Mesothelial cell of epicardium (in vitro differentiated cells): ENCODE results near the gene ASTL. TPM values are rescaled to one million over a fixed set of nuclear protein-coding genes. Genes with fewer than 3 reads are reported as not detected.

Experiments
- DNase-seq, 2 experiments: peaks; one replicate each; pipeline ENCODE4 v3.0.0; 2021; ENCODE audit warnings: low spot score in 2 of 2; ENCODE audit not compliant: unreplicated experiment in 2 of 2
- H3K27ac Mint-ChIP-seq: 2 replicates; pipeline ENCODE4 v1.8.0; 2021; ENCODE audit warnings: mixed read lengths
- H3K27me3 Mint-ChIP-seq: 2 replicates; pipeline ENCODE4 v1.8.0; 2021; ENCODE audit warnings: low read depth, mixed read lengths
- H3K36me3 Mint-ChIP-seq: 2 replicates; pipeline ENCODE4 v1.8.0; 2021; ENCODE audit warnings: mixed read lengths
- H3K4me1 Mint-ChIP-seq: 2 replicates; pipeline ENCODE4 v1.8.0; 2021; ENCODE audit warnings: mixed read lengths
- H3K4me3 Mint-ChIP-seq: 2 replicates; pipeline ENCODE4 v1.8.0; 2021; ENCODE audit warnings: mild to moderate bottlenecking, moderate library complexity, mixed read lengths
- H3K9me3 Mint-ChIP-seq: 2 replicates; pipeline ENCODE4 v1.8.0; 2021; ENCODE audit warnings: mixed read lengths
- CTCF ChIP-seq: fragments of 200-600 bp; sonication (generic); IDR thresholded peaks from one replicate; pipeline ENCODE4 v1.5.0; 2021; ENCODE audit warnings: antibody characterized with exemption; ENCODE audit not compliant: unreplicated experiment
- total RNA-seq: library from RNA; stranded (reverse); gene quantifications from 3 replicates; pipeline ENCODE4 v1.2.1, GENCODE V29; 2021

Gene ASTL
- total RNA-seq, 1 donor from 2014 or later, result 1.2 TPM

GRCh38 chr2:96107708-96108065 is 30.6 kb downstream of the ASTL start:
- H3K36me3 Mint-ChIP-seq, result no peaks in the 10 kb centered on the region
- peaks cover 7% of the 10 kb centered on the region for H3K9me3 Mint-ChIP-seq
- DNase-seq, result no peak
- TF ChIP-seq CTCF, result no peak
- H3K4me1 Mint-ChIP-seq, result peaks cover 7% of the 10 kb centered on the region
- H3K27me3 Mint-ChIP-seq, result peaks cover 3% of the 10 kb centered on the region
- H3K4me3 Mint-ChIP-seq, result no peak overlapping the region
- H3K27ac Mint-ChIP-seq, result no peak overlapping the region

DNA sequence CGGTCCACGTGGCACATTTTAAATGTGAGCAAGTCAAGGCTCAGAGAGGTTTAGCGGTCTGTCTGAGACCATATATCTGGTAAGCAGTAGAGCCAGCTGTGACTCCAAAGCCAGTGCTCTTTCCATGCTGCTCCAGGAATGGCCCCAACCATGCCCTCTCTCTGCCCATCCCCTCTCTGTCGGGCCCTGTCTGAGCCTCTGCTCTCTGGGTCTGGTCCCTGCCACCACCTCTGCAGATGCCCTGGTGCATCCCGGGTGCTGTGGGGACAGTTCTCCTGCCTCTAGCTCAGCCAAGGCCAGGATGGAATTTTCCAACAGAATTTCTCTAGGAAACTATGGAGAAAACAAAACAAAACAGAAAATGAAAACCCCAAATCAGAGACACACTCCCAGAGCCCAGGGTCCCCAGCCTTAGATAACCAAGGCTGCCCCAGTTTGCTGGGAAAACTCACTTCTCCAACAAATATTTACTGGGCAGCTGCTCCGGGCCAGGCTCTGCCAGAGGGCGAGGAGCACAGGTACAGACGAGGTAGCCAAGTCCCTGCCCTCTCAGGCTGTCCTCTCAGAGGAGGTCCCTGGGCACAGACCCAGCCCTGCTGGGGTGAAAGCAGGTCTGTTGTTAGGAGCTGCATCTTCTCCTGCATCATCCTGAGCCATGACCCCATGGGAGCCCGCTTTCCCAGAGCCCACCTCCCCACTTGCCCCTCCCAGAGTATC is 31.2 kb downstream of the ASTL start:
- Mint-ChIP-seq H3K27me3 (no peaks in the 10 kb centered on the region), H3K36me3 (no peaks in the 10 kb centered on the region), H3K4me3 (no peak overlapping the region), H3K4me1 (peaks cover 7% of the 10 kb centered on the region), H3K27ac (no peak overlapping the region), H3K9me3 (peaks cover 7% of the 10 kb centered on the region)
- no peak for TF ChIP-seq CTCF
- no peak for DNase-seq

DNA sequence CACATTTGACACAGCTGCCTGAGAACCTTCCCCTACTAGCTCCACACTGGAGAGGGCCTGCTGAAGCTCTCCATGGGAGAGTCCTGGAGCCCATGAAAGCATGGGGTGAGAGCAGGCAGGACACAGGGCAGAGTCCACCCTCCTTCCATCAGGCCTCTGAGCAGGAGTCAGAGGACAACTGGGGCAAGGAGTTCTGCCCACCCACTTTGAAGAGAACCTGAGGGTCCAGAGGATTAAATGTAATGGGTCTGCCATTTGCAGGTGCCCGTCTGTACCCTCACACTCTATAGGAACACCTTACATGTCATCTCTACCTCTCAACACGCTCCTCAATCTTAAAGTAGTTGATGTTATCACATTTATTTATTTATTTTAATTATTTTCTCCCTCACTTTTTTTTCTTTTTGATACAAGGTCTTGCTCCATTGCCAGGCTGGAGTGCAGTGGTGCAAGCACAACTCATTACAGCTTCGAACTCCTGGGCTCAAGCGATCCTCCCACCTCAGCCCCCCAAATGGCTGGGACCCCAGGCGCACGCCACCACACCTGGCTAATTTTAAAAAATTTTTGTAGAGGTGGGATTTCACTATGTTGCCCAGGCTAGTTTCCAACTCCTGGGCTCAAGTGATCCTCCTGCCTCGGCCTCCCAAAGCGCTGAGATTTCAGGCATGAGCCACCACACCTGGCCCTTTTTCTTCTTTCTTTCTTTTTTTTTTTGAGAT is 32.1 kb downstream of the ASTL start:
- no peak for TF ChIP-seq CTCF
- peaks cover 7% of the 10 kb centered on the region for H3K4me1 Mint-ChIP-seq
- no peak overlapping the region for H3K27ac Mint-ChIP-seq

GRCh38 chr2:96105152-96105915 is 33.0 kb downstream of the ASTL start:
- H3K4me3 Mint-ChIP-seq, result no peak overlapping the region
- H3K27me3 Mint-ChIP-seq, result no peaks in the 10 kb centered on the region
- no peaks in the 10 kb centered on the region for H3K36me3 Mint-ChIP-seq
- H3K4me1 Mint-ChIP-seq, result peaks cover 9% of the 10 kb centered on the region
- no peak for DNase-seq
- peaks cover 7% of the 10 kb centered on the region for H3K9me3 Mint-ChIP-seq
- no peak for TF ChIP-seq CTCF
- H3K27ac Mint-ChIP-seq, result no peak overlapping the region

More for the DNA sequence above, 32.1 kb downstream of the ASTL start:
- Mint-ChIP-seq H3K9me3 (peaks cover 7% of the 10 kb centered on the region), H3K4me3 (no peak overlapping the region), H3K27me3 (no peaks in the 10 kb centered on the region), H3K36me3 (no peaks in the 10 kb centered on the region)
- DNase-seq, result no peak

GRCh38 chr2:96104487-96104861 is 33.8 kb downstream of the ASTL start:
- H3K36me3 Mint-ChIP-seq, result no peaks in the 10 kb centered on the region
- H3K4me3 Mint-ChIP-seq, result no peak overlapping the region
- no peaks in the 10 kb centered on the region for H3K27me3 Mint-ChIP-seq
- no peak for DNase-seq
- no peak overlapping the region for H3K27ac Mint-ChIP-seq
- H3K9me3 Mint-ChIP-seq, result peaks cover 7% of the 10 kb centered on the region
- peaks cover 10% of the 10 kb centered on the region for H3K4me1 Mint-ChIP-seq
- no peak for TF ChIP-seq CTCF
